Measurements from ENCODE around the gene SLC22A6.

Gene SLC22A6

DNA sequence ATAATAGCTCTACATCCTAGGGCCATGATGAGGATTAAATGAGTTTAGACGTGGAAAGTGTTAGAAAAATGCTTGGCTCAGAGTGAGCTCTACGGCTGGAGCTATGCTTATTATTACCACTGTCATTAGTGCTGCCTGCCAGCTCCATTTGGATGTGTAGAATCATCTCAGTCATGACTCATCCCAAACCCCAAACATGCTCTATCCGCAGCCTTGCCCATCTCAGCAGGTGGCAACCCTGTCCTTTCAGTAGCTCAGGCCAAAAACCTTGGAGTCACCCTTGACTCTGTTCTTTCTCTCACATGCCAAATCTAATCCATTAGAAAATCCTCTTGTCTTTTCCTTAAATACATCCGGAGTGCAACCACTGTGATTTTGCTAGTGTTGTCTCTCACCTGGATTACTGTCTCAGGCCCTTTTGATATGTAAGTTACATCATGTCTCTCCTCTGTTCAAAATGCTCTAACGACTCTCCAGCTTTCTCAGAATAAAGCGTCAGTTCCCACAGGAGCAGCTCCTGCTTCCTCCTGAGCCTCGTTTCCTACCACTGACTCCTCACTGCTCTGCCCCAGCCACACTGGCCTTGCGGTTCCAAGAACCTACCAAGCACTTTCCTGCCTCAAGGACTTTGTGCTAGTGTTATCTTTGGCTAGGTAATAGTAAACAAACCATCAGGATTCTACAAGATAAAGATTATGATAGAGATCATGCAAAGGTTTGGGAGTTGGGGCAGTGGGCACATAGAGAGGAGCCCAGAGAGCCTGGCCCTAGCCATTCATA is 53.1 kb downstream of the SLC22A6 start (continued):
- TF ChIP-seq, protein P1, sequence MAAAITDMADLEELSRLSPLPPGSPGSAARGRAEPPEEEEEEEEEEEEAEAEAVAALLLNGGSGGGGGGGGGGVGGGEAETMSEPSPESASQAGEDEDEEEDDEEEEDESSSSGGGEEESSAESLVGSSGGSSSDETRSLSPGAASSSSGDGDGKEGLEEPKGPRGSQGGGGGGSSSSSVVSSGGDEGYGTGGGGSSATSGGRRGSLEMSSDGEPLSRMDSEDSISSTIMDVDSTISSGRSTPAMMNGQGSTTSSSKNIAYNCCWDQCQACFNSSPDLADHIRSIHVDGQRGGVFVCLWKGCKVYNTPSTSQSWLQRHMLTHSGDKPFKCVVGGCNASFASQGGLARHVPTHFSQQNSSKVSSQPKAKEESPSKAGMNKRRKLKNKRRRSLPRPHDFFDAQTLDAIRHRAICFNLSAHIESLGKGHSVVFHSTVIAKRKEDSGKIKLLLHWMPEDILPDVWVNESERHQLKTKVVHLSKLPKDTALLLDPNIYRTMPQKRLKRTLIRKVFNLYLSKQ (tag by site-specific recombination; IDR thresholded peaks at IDR 0.05; ENCODE audit: borderline replicate concordance), result no peak
- TF ChIP-seq ZNF501 (tag by site-specific recombination; IDR thresholded peaks at IDR 0.05), result no peak
- TF ChIP-seq ZNF426 (tag by site-specific recombination; IDR thresholded peaks at IDR 0.05), result no peak
- no peak for TF ChIP-seq SETDB1 (IDR thresholded peaks at IDR 0.05; ENCODE audit: insufficient read length, low read length)
- TF ChIP-seq, protein P2, sequence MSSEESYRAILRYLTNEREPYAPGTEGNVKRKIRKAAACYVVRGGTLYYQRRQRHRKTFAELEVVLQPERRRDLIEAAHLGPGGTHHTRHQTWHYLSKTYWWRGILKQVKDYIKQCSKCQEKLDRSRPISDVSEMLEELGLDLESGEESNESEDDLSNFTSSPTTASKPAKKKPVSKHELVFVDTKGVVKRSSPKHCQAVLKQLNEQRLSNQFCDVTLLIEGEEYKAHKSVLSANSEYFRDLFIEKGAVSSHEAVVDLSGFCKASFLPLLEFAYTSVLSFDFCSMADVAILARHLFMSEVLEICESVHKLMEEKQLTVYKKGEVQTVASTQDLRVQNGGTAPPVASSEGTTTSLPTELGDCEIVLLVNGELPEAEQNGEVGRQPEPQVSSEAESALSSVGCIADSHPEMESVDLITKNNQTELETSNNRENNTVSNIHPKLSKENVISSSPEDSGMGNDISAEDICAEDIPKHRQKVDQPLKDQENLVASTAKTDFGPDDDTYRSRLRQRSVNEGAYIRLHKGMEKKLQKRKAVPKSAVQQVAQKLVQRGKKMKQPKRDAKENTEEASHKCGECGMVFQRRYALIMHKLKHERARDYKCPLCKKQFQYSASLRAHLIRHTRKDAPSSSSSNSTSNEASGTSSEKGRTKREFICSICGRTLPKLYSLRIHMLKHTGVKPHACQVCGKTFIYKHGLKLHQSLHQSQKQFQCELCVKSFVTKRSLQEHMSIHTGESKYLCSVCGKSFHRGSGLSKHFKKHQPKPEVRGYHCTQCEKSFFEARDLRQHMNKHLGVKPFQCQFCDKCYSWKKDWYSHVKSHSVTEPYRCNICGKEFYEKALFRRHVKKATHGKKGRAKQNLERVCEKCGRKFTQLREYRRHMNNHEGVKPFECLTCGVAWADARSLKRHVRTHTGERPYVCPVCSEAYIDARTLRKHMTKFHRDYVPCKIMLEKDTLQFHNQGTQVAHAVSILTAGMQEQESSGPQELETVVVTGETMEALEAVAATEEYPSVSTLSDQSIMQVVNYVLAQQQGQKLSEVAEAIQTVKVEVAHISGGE (tag by site-specific recombination; conservative IDR thresholded peaks at IDR 0.05; ENCODE audit: low read depth), result no peak
- TF ChIP-seq ZNF248 (tag by site-specific recombination; IDR thresholded peaks at IDR 0.05), result no peak
- no peak for TF ChIP-seq HOXD13 (CRISPR knock-in tag; IDR thresholded peaks at IDR 0.05; ENCODE audit: borderline replicate concordance)
- TF ChIP-seq, protein P3, sequence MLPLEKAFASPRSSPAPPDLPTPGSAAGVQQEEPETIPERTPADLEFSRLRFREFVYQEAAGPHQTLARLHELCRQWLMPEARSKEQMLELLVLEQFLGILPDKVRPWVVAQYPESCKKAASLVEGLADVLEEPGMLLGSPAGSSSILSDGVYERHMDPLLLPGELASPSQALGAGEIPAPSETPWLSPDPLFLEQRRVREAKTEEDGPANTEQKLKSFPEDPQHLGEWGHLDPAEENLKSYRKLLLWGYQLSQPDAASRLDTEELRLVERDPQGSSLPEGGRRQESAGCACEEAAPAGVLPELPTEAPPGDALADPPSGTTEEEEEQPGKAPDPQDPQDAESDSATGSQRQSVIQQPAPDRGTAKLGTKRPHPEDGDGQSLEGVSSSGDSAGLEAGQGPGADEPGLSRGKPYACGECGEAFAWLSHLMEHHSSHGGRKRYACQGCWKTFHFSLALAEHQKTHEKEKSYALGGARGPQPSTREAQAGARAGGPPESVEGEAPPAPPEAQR (tag by site-specific recombination; IDR thresholded peaks at IDR 0.05), result no peak
- no peak for TF ChIP-seq KLF9 (tag by site-specific recombination; IDR thresholded peaks at IDR 0.05; ENCODE audit: low read depth)
- TF ChIP-seq SCRT1 (tag by site-specific recombination; IDR thresholded peaks at IDR 0.05; ENCODE audit: borderline replicate concordance), result no peak
- no peak for TF ChIP-seq ZNF362 (tag by site-specific recombination; IDR thresholded peaks at IDR 0.05)
- no peak for TF ChIP-seq ZNF555 (tag by site-specific recombination; conservative IDR thresholded peaks at IDR 0.05)
- TF ChIP-seq ZSCAN16 (tag by site-specific recombination; IDR thresholded peaks at IDR 0.05), result no peak
- no peak for TF ChIP-seq ZNF664 (tag by site-specific recombination; IDR thresholded peaks at IDR 0.05)
- no peak for TF ChIP-seq ZNF596 (tag by site-specific recombination; IDR thresholded peaks at IDR 0.05)
- TF ChIP-seq HOXA7 (CRISPR knock-in tag; IDR thresholded peaks at IDR 0.05; ENCODE audit: borderline replicate concordance), result no peak
- TF ChIP-seq, protein P4, sequence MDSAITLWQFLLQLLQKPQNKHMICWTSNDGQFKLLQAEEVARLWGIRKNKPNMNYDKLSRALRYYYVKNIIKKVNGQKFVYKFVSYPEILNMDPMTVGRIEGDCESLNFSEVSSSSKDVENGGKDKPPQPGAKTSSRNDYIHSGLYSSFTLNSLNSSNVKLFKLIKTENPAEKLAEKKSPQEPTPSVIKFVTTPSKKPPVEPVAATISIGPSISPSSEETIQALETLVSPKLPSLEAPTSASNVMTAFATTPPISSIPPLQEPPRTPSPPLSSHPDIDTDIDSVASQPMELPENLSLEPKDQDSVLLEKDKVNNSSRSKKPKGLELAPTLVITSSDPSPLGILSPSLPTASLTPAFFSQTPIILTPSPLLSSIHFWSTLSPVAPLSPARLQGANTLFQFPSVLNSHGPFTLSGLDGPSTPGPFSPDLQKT (IDR thresholded peaks at IDR 0.05; ENCODE audit: borderline replicate concordance, low read depth, low read length), result no peak
- no peak for TF ChIP-seq FEZF1 (tag by site-specific recombination; IDR thresholded peaks at IDR 0.05)
- no peak for TF ChIP-seq ZNF10 (tag by site-specific recombination; IDR thresholded peaks at IDR 0.05)
- TF ChIP-seq ZNF366 (tag by site-specific recombination; conservative IDR thresholded peaks at IDR 0.05), result peak; percentile 49
- TF ChIP-seq ZNF701 (tag by site-specific recombination; IDR thresholded peaks at IDR 0.05), result no peak
- TF ChIP-seq BCL11B (tag by site-specific recombination; IDR thresholded peaks at IDR 0.05; ENCODE audit: low read depth), result no peak
- no peak for TF ChIP-seq ZNF561 (tag by site-specific recombination; IDR thresholded peaks at IDR 0.05; ENCODE audit: borderline replicate concordance)
- TF ChIP-seq ZNF394 (tag by site-specific recombination; IDR thresholded peaks at IDR 0.05; ENCODE audit: borderline replicate concordance), result no peak
- TF ChIP-seq ZNF621 (tag by site-specific recombination; IDR thresholded peaks at IDR 0.05), result no peak
- TF ChIP-seq ZNF510 (tag by site-specific recombination; IDR thresholded peaks at IDR 0.05; ENCODE audit: insufficient replicate concordance), result no peak
- TF ChIP-seq SP7 (tag by site-specific recombination; IDR thresholded peaks at IDR 0.05), result 0 out of 2 replicates have a peak, but pooled peaks have one; percentile 41
- TF ChIP-seq GLIS1 (tag by site-specific recombination; IDR thresholded peaks at IDR 0.05), result peak; percentile 33; the same call in 1 of the 2 replicates
- TF ChIP-seq, protein P5, sequence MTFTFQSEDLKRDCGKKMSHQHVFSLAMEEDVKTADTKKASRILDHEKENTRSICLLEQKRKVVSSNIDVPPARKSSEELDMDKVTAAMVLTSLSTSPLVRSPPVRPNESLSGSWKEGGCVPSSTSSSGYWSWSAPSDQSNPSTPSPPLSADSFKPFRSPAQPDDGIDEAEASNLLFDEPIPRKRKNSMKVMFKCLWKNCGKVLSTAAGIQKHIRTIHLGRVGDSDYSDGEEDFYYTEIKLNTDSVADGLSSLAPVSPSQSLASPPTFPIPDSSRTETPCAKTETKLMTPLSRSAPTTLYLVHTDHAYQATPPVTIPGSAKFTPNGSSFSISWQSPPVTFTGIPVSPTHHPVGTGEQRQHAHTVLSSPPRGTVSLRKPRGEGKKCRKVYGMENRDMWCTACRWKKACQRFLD (tag by site-specific recombination; IDR thresholded peaks at IDR 0.05), result no peak
- TF ChIP-seq IKZF3 (tag by site-specific recombination; IDR thresholded peaks at IDR 0.05), result no peak
- TF ChIP-seq ZNF521 (tag by site-specific recombination; IDR thresholded peaks at IDR 0.05), result no peak
